ENCODE measurements around the gene DNAL4. TPM values are rescaled to one million over a fixed set of nuclear protein-coding genes. Genes with fewer than 3 reads are reported as not detected.

DNAL4 gene
- total and polyA plus RNA-seq, 3 donors from 2014 or later = 54.4 to 107 (median 76.8) TPM

GRCh38 chr22:38728871-38729796 is 64.8 kb downstream of the DNAL4 start:
- Histone ChIP-seq H3K27ac (no peak overlapping the region), H3K4me1 (peaks cover 11% of the 10 kb centered on the region), H3K36me3 (ENCODE audit: low read depth, missing control alignments) (no peaks in the 10 kb centered on the region), H3K27me3 (no peaks in the 10 kb centered on the region), H3K9me3 (no peaks in the 10 kb centered on the region), H3K4me3 (no peak overlapping the region)
- WGBS, 2 donors = 81 to 87% methylated on average over 10 to 18 of the region's 18 CpGs
- TF ChIP-seq CTCF (IDR thresholded peaks at IDR 0.05) (no peak), POLR2A (IDR thresholded peaks at IDR 0.05) (no peak)
- no peak for DNase-seq
- intact Hi-C loops (cut with DNase I; ENCODE audit: low total_unique reads) = no loop called here

Small RNAs within 50 kb of the gene (small RNA-seq; reads per million reads assigned to genes)
- 0 reads per million in 2 donors for gene AL021707.8

Other genes with a start within 250 kb of the DNAL4 start
- 10 to 100 TPM in 1 of 2 donors, 1 to 10 TPM in 1; 8.9 to 17.6 TPM for gene DMC1, start 224.0 kb downstream of the DNAL4 start, total RNA-seq
- 18.3 TPM for gene DMC1, start 224.0 kb downstream of the DNAL4 start, polyA plus RNA-seq (ENCODE audit: insufficient read depth, low read depth, low replicate concordance)
- gene FAM227A, start 137.8 kb downstream of the DNAL4 start, total RNA-seq = 10 to 100 TPM; 16.3 to 41.8 TPM
- gene FAM227A, start 137.8 kb downstream of the DNAL4 start, polyA plus RNA-seq (ENCODE audit: insufficient read depth, low read depth, low replicate concordance) = 18.0 TPM
- gene CBY1, start 137.5 kb downstream of the DNAL4 start, total RNA-seq = 10 to 100 TPM; 24.9 to 30.9 TPM
- 50.8 TPM for gene CBY1, start 137.5 kb downstream of the DNAL4 start, polyA plus RNA-seq (ENCODE audit: insufficient read depth, low read depth, low replicate concordance)
- gene TOMM22, start 112.2 kb downstream of the DNAL4 start, total RNA-seq = 10 to 100 TPM; 44.3 to 57.6 TPM
- gene TOMM22, start 112.2 kb downstream of the DNAL4 start, polyA plus RNA-seq (ENCODE audit: insufficient read depth, low read depth, low replicate concordance) = 95.1 TPM
- 10 to 100 TPM; 70.3 to 91.0 TPM for gene JOSD1, start 93.2 kb downstream of the DNAL4 start, total RNA-seq
- 40.9 TPM for gene JOSD1, start 93.2 kb downstream of the DNAL4 start, polyA plus RNA-seq (ENCODE audit: insufficient read depth, low read depth, low replicate concordance)
- 10 to 100 TPM; 81.5 to 89.8 TPM for gene GTPBP1, start 88.2 kb downstream of the DNAL4 start, total RNA-seq
- gene GTPBP1, start 88.2 kb downstream of the DNAL4 start, polyA plus RNA-seq (ENCODE audit: insufficient read depth, low read depth, low replicate concordance) = 53.1 TPM
- 100 to 1,000 TPM; 295 to 331 TPM for gene SUN2, start 38.1 kb downstream of the DNAL4 start, total RNA-seq
- 90.8 TPM for gene SUN2, start 38.1 kb downstream of the DNAL4 start, polyA plus RNA-seq (ENCODE audit: insufficient read depth, low read depth, low replicate concordance)
- gene NPTXR, start 49.9 kb upstream of the DNAL4 start, total RNA-seq = 10 to 100 TPM; 12.6 to 14.1 TPM
- 3.9 TPM for gene NPTXR, start 49.9 kb upstream of the DNAL4 start, polyA plus RNA-seq (ENCODE audit: insufficient read depth, low read depth, low replicate concordance)
- 10 to 100 TPM; 30.1 to 33.1 TPM for gene CBX6, start 78.1 kb upstream of the DNAL4 start, total RNA-seq
- 18.7 TPM for gene CBX6, start 78.1 kb upstream of the DNAL4 start, polyA plus RNA-seq (ENCODE audit: insufficient read depth, low read depth, low replicate concordance)
- under 1 TPM in 1 of 2 donors, not detected in 1; 0.50 TPM for gene APOBEC3A, start 163.5 kb upstream of the DNAL4 start, total RNA-seq
- 1.1 TPM for gene APOBEC3A, start 163.5 kb upstream of the DNAL4 start, polyA plus RNA-seq (ENCODE audit: insufficient read depth, low read depth, low replicate concordance)
- 1 to 10 TPM; 1.4 to 2.0 TPM for gene APOBEC3B, start 188.2 kb upstream of the DNAL4 start, total RNA-seq
- 0.69 TPM for gene APOBEC3B, start 188.2 kb upstream of the DNAL4 start, polyA plus RNA-seq (ENCODE audit: insufficient read depth, low read depth, low replicate concordance)
- 10 to 100 TPM; 58.4 to 61.3 TPM for gene APOBEC3C, start 220.1 kb upstream of the DNAL4 start, total RNA-seq
- 76.6 TPM for gene APOBEC3C, start 220.1 kb upstream of the DNAL4 start, polyA plus RNA-seq (ENCODE audit: insufficient read depth, low read depth, low replicate concordance)
- 1 to 10 TPM; 6.2 to 6.4 TPM for gene APOBEC3D, start 227.0 kb upstream of the DNAL4 start, total RNA-seq
- 3.7 TPM for gene APOBEC3D, start 227.0 kb upstream of the DNAL4 start, polyA plus RNA-seq (ENCODE audit: insufficient read depth, low read depth, low replicate concordance)
- 10 to 100 TPM; 26.8 to 30.5 TPM for gene APOBEC3F, start 246.7 kb upstream of the DNAL4 start, total RNA-seq
- gene APOBEC3F, start 246.7 kb upstream of the DNAL4 start, polyA plus RNA-seq (ENCODE audit: insufficient read depth, low read depth, low replicate concordance) = 19.0 TPM